ENCODE data around the gene GALNT17.

The GALNT17 gene

DNA sequence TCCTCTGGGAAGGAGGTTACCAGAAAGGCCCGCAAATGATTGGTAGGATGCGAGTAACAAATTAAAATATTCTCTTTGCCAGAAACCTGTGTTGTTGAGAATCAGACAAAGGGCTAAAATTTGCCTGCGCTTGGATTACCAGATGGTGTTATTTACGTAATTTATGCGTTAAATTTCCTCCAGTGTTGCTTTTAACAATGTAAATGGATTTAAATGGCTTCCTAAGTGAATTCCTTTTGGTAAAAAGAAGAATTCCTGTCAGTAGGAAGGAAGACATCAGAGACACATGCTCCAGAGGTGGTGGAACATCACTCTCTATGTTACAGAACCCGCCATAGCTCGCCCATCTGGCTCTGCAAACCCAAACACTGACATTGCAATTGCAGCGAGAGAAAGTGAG lies 520.6 kb downstream of the GALNT17 start:
- H3K4me3 ChIP-seq (replicated peaks; ENCODE audit: low read depth, low read length) = no peak overlapping the region
- TF ChIP-seq, protein P1, sequence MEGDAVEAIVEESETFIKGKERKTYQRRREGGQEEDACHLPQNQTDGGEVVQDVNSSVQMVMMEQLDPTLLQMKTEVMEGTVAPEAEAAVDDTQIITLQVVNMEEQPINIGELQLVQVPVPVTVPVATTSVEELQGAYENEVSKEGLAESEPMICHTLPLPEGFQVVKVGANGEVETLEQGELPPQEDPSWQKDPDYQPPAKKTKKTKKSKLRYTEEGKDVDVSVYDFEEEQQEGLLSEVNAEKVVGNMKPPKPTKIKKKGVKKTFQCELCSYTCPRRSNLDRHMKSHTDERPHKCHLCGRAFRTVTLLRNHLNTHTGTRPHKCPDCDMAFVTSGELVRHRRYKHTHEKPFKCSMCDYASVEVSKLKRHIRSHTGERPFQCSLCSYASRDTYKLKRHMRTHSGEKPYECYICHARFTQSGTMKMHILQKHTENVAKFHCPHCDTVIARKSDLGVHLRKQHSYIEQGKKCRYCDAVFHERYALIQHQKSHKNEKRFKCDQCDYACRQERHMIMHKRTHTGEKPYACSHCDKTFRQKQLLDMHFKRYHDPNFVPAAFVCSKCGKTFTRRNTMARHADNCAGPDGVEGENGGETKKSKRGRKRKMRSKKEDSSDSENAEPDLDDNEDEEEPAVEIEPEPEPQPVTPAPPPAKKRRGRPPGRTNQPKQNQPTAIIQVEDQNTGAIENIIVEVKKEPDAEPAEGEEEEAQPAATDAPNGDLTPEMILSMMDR (IDR thresholded peaks at IDR 0.05; ENCODE audit: insufficient read depth, low read length, poor library complexity, severe bottlenecking) = no peak
- no peak for DNase-seq (ENCODE audit: extremely low read depth, insufficient read length)

DNA sequence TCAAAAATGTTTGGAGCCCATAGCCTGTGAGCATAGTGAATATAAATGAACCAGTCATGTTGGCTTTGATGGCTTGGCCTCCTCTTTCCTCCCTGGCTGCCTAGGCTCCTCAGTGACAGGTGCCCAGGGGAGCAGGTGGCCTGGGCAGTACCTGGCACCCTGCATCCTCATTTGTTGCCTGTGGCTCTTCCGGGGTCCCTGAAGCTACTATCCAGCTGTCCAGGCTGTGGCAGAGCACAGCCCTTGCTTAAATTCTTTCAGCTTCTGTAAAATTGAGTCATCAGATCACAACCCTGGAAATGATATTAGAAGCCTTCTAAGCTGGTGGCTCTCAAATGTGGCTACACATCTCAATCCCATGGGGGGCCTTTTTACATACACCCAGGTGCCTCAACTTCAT lies 525.4 kb downstream of the GALNT17 start:
- no peak for DNase-seq (ENCODE audit: extremely low read depth, insufficient read length)
- Histone ChIP-seq H3K36me3 (ENCODE audit: control insufficient read depth, insufficient read depth, low read length) (no peaks in the 10 kb centered on the region), H3K4me3 (replicated peaks; ENCODE audit: low read depth, low read length) (no peak overlapping the region), H3K27me3 (replicated peaks; ENCODE audit: control insufficient read depth, insufficient read depth, low read length) (no peaks in the 10 kb centered on the region)
- TF ChIP-seq, protein P1 (IDR thresholded peaks at IDR 0.05; ENCODE audit: insufficient read depth, low read length, poor library complexity, severe bottlenecking) = no peak

More for the DNA sequence above, 520.6 kb downstream of the GALNT17 start:
- Histone ChIP-seq H3K36me3 (ENCODE audit: control insufficient read depth, insufficient read depth, low read length) (no peaks in the 10 kb centered on the region), H3K27me3 (replicated peaks; ENCODE audit: control insufficient read depth, insufficient read depth, low read length) (no peaks in the 10 kb centered on the region)

DNA sequence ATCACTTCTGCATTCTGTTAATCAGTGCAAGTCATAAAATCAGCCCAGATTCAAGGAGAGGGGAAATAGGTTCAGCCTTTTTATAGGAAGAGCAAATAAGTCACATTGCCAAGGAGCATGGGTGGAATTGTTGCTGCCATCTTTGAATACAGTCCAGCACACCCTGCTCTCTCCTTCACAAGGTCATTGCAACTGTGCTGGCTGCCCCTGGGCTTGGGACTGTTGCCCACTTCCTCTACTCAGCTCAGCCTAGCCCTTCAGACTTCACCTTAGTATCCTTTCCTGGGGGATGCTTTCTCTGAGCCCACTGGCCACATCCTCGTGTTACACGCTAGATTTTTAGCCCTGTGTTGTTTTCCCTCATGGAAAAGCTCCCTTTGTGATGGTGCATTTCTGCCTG lies 527.7 kb downstream of the GALNT17 start:
- TF ChIP-seq, protein P1 (IDR thresholded peaks at IDR 0.05; ENCODE audit: insufficient read depth, low read length, poor library complexity, severe bottlenecking) = no peak
- Histone ChIP-seq H3K27me3 (replicated peaks; ENCODE audit: control insufficient read depth, insufficient read depth, low read length) (no peaks in the 10 kb centered on the region), H3K36me3 (ENCODE audit: control insufficient read depth, insufficient read depth, low read length) (no peaks in the 10 kb centered on the region), H3K4me3 (replicated peaks; ENCODE audit: low read depth, low read length) (no peak overlapping the region)
- DNase-seq (ENCODE audit: extremely low read depth, insufficient read length) = no peak

DNA sequence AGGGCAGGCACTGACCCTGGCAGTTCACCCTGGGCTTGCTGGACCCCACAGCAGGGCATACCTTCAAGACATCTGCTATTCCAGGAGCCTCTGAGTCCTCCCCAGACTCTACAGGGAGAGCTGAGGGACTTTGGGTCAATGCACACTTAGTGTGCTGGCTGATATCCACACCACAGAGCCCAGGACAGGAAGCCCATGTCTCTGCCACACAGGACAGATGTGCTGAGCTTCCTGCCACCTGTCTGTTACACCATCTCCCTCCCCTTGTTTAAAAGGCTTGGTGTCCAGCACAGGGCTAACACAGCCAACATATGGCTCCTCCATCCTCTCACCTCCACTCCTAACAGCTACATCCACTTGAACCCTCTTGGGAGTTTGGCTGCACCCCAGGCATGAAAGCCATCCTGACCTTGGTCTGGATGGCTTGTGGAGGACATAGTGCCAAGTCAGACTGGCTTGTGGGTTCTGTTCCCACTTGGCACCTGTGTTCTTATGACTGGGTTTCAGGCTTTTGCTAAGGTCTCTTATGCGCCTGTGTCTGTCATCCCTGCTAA lies 529.8 kb downstream of the GALNT17 start:
- no peaks in the 10 kb centered on the region for H3K36me3 ChIP-seq (ENCODE audit: control insufficient read depth, insufficient read depth, low read length)
- no peak overlapping the region for H3K4me3 ChIP-seq (replicated peaks; ENCODE audit: low read depth, low read length)
- H3K27me3 ChIP-seq (replicated peaks; ENCODE audit: control insufficient read depth, insufficient read depth, low read length) = no peaks in the 10 kb centered on the region
- no peak for DNase-seq (ENCODE audit: extremely low read depth, insufficient read length)
- TF ChIP-seq, protein P1 (IDR thresholded peaks at IDR 0.05; ENCODE audit: insufficient read depth, low read length, poor library complexity, severe bottlenecking) = no peak

DNA sequence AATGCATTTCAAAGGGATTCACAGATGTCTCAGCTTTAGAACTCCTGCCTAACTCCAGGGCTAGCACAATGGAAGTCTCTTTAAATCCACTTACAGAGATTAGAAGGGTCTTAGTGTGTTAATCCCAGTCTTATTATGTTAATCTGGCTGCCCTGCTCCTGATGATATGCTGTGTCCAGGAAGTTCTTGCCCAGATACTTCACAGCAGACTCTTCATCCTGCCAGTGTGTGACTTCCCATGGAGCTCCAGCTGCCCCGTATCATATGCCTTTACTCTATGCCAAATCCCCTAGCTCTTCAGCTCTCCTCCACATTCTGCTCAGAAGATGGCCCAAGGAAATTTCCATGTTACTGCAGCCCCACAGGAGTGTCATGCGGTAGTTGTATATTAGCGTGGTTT lies 533.8 kb downstream of the GALNT17 start:
- Histone ChIP-seq H3K27me3 (replicated peaks; ENCODE audit: control insufficient read depth, insufficient read depth, low read length) (no peaks in the 10 kb centered on the region), H3K36me3 (ENCODE audit: control insufficient read depth, insufficient read depth, low read length) (no peaks in the 10 kb centered on the region), H3K4me3 (replicated peaks; ENCODE audit: low read depth, low read length) (no peak overlapping the region)
- TF ChIP-seq, protein P1 (IDR thresholded peaks at IDR 0.05; ENCODE audit: insufficient read depth, low read length, poor library complexity, severe bottlenecking) = no peak
- no peak for DNase-seq (ENCODE audit: extremely low read depth, insufficient read length)

DNA sequence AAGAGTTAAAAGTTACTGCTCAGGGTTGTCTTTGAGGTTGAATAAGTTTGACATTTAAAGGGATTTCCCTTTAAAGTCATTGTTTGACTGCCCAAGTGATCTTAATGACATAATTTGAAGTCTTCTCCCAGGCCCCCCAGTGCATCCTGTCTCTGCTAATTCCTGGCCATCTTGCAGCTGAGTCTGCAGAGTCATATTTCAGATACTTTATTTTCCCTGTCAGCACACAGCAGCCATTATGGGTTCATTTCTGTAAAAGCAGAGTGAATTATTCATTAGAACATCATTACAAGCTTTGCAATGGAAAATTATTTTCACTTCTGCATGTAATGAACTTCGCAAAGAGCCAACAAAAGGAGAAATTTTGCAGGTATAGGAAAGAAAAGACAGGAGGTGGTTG lies 536.6 kb downstream of the GALNT17 start:
- DNase-seq (ENCODE audit: extremely low read depth, insufficient read length) = no peak
- Histone ChIP-seq H3K4me3 (replicated peaks; ENCODE audit: low read depth, low read length) (no peak overlapping the region), H3K27me3 (replicated peaks; ENCODE audit: control insufficient read depth, insufficient read depth, low read length) (no peaks in the 10 kb centered on the region), H3K36me3 (ENCODE audit: control insufficient read depth, insufficient read depth, low read length) (no peaks in the 10 kb centered on the region)
- TF ChIP-seq, protein P1 (IDR thresholded peaks at IDR 0.05; ENCODE audit: insufficient read depth, low read length, poor library complexity, severe bottlenecking) = no peak
